ENCODE results near the gene ZNF805. TPM values are rescaled to one million over a fixed set of nuclear protein-coding genes. Genes with fewer than 3 reads are reported as not detected.

The ZNF805 gene
- polyA plus RNA-seq, 1 of the 3 experiments (the other 2 are of a cell fraction), result 1.5 TPM

DNA sequence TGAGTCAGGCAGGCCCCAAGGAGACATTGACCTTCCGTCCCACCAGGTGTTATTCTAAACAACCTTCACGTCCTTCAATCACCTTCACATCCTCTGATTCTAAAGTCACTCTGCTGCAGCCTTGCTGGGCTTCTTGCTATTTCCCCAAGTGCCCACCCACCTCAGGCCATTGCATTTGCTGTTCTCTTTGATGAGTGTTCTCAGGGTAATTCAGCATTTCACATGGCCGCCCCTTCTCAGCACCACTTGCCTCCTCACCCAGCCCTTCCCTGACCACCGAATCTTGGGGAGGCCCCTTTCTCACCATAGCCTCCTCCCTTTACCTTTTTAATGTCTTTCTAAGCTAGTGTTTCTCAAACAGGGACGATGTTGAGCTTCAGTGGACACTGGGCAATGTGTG, 4.6 kb downstream of the ZNF805 start:
- peaks cover 71% of the 10 kb centered on the region for H3K79me2 ChIP-seq (ENCODE audit: insufficient read depth)
- H3K27ac ChIP-seq (ENCODE audit: low read depth in 2 of 2, low read length in 1 of 2), result no peak overlapping the region
- no peak overlapping the region for H3K9ac ChIP-seq
- H3K27me3 ChIP-seq (ENCODE audit: insufficient read depth), result no peaks in the 10 kb centered on the region
- POLR2A ChIA-PET, result no interaction called here
- H2AFZ ChIP-seq (ENCODE audit: low read depth), result no peak overlapping the region
- H3K4me1 ChIP-seq (ENCODE audit: control insufficient read depth in 1 of 2, insufficient read depth in 2 of 2, low read depth in 1 of 2, low read length in 1 of 2), result peaks cover 10 to 13% of the 10 kb centered on the region in 2 experiments; a peak in 2 of 4 replicates
- H3K9me2 ChIP-seq, result no peaks in the 10 kb centered on the region
- DNase-seq, result no peak
- H3F3A ChIP-seq (replicated peaks; ENCODE audit: insufficient read depth), result no peaks in the 10 kb centered on the region
- CTCF ChIA-PET, result no interaction called here
- H3K4me2 ChIP-seq, result no peak overlapping the region
- 98% methylated on average over 5 of the region's 5 CpGs for WGBS (ENCODE audit: low lambda C conversion rate)
- no peaks in the 10 kb centered on the region for H3K9me3 ChIP-seq
- TF ChIP-seq RFX5 (IDR thresholded peaks at IDR 0.05; ENCODE audit: low read length) (no peak), MAX (IDR thresholded peaks at IDR 0.05; ENCODE audit: low read depth) (no peak), MEF2A (IDR thresholded peaks at IDR 0.05; ENCODE audit: borderline replicate concordance, low read depth) (no peak), FOXJ3 (CRISPR knock-in tag; IDR thresholded peaks at IDR 0.05) (no peak), USF1 (IDR thresholded peaks at IDR 0.05; ENCODE audit: borderline replicate concordance, low read depth) (no peak), YY1 (IDR thresholded peaks at IDR 0.05; ENCODE audit: low read depth) (no peak), TAF1 (IDR thresholded peaks at IDR 0.05; ENCODE audit: borderline replicate concordance, low read depth, low read length) (no peak), MXI1 (IDR thresholded peaks at IDR 0.05; ENCODE audit: low read depth, low read length) (no peak), FOXM1 (IDR thresholded peaks at IDR 0.05; ENCODE audit: low read depth) (no peak), ELF1 (IDR thresholded peaks at IDR 0.05) (no peak), POLR2AphosphoS5 (IDR thresholded peaks at IDR 0.05; ENCODE audit: low read depth, low read length) (no peak), NFIC (IDR thresholded peaks at IDR 0.05; ENCODE audit: borderline replicate concordance) (no peak), JUND (IDR thresholded peaks at IDR 0.05) (no peak)
- TF ChIP-seq, protein P1, sequence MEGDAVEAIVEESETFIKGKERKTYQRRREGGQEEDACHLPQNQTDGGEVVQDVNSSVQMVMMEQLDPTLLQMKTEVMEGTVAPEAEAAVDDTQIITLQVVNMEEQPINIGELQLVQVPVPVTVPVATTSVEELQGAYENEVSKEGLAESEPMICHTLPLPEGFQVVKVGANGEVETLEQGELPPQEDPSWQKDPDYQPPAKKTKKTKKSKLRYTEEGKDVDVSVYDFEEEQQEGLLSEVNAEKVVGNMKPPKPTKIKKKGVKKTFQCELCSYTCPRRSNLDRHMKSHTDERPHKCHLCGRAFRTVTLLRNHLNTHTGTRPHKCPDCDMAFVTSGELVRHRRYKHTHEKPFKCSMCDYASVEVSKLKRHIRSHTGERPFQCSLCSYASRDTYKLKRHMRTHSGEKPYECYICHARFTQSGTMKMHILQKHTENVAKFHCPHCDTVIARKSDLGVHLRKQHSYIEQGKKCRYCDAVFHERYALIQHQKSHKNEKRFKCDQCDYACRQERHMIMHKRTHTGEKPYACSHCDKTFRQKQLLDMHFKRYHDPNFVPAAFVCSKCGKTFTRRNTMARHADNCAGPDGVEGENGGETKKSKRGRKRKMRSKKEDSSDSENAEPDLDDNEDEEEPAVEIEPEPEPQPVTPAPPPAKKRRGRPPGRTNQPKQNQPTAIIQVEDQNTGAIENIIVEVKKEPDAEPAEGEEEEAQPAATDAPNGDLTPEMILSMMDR (IDR thresholded peaks at IDR 0.05), result no peak
- peaks cover 32 to 36% of the 10 kb centered on the region in 2 experiments for H3K36me3 ChIP-seq (replicated peaks in 1 of 2; ENCODE audit: control insufficient read depth in 1 of 2, insufficient read depth in 2 of 2, low read length in 1 of 2)
- no peaks in the 10 kb centered on the region for H4K20me1 ChIP-seq (ENCODE audit: insufficient read depth)
- no peak overlapping the region for H3K4me3 ChIP-seq (ENCODE audit: low read depth in 2 of 2, low read length in 1 of 2)

- H3K79me2 ChIP-seq (ENCODE audit: insufficient read depth), result peaks cover 66% of the 10 kb centered on the region
- no peaks in the 10 kb centered on the region for H3K9me3 ChIP-seq
- no peaks in the 10 kb centered on the region for H3F3A ChIP-seq (replicated peaks; ENCODE audit: insufficient read depth)
- 93% methylated on average over 4 of the region's 6 CpGs for WGBS (ENCODE audit: low lambda C conversion rate)
- H3K9ac ChIP-seq, result no peak overlapping the region
- no peak overlapping the region for H2AFZ ChIP-seq (ENCODE audit: low read depth)
- H4K20me1 ChIP-seq (ENCODE audit: insufficient read depth), result no peaks in the 10 kb centered on the region
- no peaks in the 10 kb centered on the region for H3K27me3 ChIP-seq (ENCODE audit: insufficient read depth)
- H3K27ac ChIP-seq (ENCODE audit: low read depth in 2 of 2, low read length in 1 of 2), result no peak overlapping the region
- POLR2A ChIA-PET, result no interaction called here
- CTCF ChIA-PET, result interaction anchor here (0.7 kb wide), 1 partner anchor 14 kb away, joined by 3 read pairs; no protein-coding TSS in a partner anchor
- no peaks in the 10 kb centered on the region for H3K9me2 ChIP-seq
- H3K36me3 ChIP-seq (replicated peaks in 1 of 2; ENCODE audit: control insufficient read depth in 1 of 2, insufficient read depth in 2 of 2, low read length in 1 of 2), result peaks cover 36 to 38% of the 10 kb centered on the region in 2 experiments
- peaks cover 10 to 12% of the 10 kb centered on the region in 2 experiments; a peak in 2 of 4 replicates for H3K4me1 ChIP-seq (ENCODE audit: control insufficient read depth in 1 of 2, insufficient read depth in 2 of 2, low read depth in 1 of 2, low read length in 1 of 2)
- no peak for DNase-seq
- H3K4me2 ChIP-seq, result no peak overlapping the region
- H3K4me3 ChIP-seq (ENCODE audit: low read depth in 2 of 2, low read length in 1 of 2), result no peak overlapping the region
- TF ChIP-seq EP300 (IDR thresholded peaks at IDR 0.05; ENCODE audit: borderline replicate concordance in 1 of 2, low read depth in 1 of 2, low read length in 1 of 2), result no peak
- no peak for TF ChIP-seq MXI1 (IDR thresholded peaks at IDR 0.05; ENCODE audit: low read depth, low read length)
- TF ChIP-seq FOXJ3 (CRISPR knock-in tag; IDR thresholded peaks at IDR 0.05), result no peak
- TF ChIP-seq MAX (IDR thresholded peaks at IDR 0.05; ENCODE audit: low read depth), result no peak
- TF ChIP-seq FOSL2 (IDR thresholded peaks at IDR 0.05; ENCODE audit: borderline replicate concordance, low read depth), result no peak
- TF ChIP-seq JUND (IDR thresholded peaks at IDR 0.05), result no peak
- TF ChIP-seq GATA2 (CRISPR knock-in tag; IDR thresholded peaks at IDR 0.05), result no peak
- TF ChIP-seq, protein P2, sequence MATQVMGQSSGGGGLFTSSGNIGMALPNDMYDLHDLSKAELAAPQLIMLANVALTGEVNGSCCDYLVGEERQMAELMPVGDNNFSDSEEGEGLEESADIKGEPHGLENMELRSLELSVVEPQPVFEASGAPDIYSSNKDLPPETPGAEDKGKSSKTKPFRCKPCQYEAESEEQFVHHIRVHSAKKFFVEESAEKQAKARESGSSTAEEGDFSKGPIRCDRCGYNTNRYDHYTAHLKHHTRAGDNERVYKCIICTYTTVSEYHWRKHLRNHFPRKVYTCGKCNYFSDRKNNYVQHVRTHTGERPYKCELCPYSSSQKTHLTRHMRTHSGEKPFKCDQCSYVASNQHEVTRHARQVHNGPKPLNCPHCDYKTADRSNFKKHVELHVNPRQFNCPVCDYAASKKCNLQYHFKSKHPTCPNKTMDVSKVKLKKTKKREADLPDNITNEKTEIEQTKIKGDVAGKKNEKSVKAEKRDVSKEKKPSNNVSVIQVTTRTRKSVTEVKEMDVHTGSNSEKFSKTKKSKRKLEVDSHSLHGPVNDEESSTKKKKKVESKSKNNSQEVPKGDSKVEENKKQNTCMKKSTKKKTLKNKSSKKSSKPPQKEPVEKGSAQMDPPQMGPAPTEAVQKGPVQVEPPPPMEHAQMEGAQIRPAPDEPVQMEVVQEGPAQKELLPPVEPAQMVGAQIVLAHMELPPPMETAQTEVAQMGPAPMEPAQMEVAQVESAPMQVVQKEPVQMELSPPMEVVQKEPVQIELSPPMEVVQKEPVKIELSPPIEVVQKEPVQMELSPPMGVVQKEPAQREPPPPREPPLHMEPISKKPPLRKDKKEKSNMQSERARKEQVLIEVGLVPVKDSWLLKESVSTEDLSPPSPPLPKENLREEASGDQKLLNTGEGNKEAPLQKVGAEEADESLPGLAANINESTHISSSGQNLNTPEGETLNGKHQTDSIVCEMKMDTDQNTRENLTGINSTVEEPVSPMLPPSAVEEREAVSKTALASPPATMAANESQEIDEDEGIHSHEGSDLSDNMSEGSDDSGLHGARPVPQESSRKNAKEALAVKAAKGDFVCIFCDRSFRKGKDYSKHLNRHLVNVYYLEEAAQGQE (IDR thresholded peaks at IDR 0.05; ENCODE audit: low read depth, low read length), result no peak
- no peak for TF ChIP-seq RFX5 (IDR thresholded peaks at IDR 0.05; ENCODE audit: low read length)
- TF ChIP-seq, protein P3, sequence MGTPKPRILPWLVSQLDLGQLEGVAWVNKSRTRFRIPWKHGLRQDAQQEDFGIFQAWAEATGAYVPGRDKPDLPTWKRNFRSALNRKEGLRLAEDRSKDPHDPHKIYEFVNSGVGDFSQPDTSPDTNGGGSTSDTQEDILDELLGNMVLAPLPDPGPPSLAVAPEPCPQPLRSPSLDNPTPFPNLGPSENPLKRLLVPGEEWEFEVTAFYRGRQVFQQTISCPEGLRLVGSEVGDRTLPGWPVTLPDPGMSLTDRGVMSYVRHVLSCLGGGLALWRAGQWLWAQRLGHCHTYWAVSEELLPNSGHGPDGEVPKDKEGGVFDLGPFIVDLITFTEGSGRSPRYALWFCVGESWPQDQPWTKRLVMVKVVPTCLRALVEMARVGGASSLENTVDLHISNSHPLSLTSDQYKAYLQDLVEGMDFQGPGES (IDR thresholded peaks at IDR 0.05; ENCODE audit: low read depth, low read length), result no peak
- TF ChIP-seq RXRA (IDR thresholded peaks at IDR 0.05; ENCODE audit: borderline replicate concordance, low read depth), result no peak
- TF ChIP-seq SMC3 (IDR thresholded peaks at IDR 0.05; ENCODE audit: low read depth, low read length), result no peak
Observed at GRCh38 chr19:57245959-57246358, 5.5 kb downstream of the ZNF805 start.
